ENCODE measurements around the gene POU3F3. TPM values are rescaled to one million over a fixed set of nuclear protein-coding genes. Genes with fewer than 3 reads are reported as not detected.

The POU3F3 gene
- total and polyA plus RNA-seq, 8 donors: not detected

DNA sequence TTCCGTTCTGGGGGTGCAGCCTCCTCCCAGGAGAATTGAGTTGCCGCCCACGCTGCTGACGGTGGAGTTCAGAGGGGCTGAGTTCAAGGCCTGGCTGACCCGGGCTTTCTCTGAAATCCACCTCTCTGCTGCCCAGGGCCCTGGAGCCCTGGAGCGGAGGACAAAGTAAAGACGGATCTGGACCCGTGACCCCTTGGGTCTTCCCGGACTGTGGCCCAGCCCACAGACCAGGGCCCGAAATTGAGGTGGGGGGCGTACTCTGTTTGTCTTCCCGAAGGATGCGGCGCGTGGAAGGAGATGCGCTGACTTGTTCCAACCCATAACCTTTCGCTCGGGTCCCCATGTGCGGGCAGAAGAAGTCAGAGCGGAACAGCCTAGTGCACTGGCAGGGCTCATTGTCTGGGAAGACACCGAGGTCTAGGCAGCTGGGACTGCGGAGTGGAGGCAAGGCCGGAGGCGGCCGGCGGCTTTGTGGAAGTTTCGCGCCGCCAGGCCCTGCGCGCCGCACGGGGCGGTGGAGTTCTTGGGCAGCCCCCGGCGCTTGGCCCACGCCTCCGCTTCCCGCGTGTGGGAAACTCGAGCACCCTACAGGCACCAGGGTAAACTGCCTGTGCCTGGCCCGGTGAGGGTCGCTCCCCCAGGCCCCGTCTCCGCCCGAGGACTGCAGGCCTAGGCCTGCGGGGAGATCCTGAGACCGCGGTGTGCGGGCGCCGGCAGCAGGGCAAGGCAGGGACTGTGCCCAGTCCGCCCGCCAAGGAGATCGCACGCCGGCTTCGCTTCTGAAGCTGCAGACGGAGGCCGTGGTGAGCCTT lies 9.8 kb downstream of the POU3F3 start:
- peaks cover 5 to 92% (median 28%) of the 10 kb centered on the region in 4 donors for H3K27me3 ChIP-seq

DNA sequence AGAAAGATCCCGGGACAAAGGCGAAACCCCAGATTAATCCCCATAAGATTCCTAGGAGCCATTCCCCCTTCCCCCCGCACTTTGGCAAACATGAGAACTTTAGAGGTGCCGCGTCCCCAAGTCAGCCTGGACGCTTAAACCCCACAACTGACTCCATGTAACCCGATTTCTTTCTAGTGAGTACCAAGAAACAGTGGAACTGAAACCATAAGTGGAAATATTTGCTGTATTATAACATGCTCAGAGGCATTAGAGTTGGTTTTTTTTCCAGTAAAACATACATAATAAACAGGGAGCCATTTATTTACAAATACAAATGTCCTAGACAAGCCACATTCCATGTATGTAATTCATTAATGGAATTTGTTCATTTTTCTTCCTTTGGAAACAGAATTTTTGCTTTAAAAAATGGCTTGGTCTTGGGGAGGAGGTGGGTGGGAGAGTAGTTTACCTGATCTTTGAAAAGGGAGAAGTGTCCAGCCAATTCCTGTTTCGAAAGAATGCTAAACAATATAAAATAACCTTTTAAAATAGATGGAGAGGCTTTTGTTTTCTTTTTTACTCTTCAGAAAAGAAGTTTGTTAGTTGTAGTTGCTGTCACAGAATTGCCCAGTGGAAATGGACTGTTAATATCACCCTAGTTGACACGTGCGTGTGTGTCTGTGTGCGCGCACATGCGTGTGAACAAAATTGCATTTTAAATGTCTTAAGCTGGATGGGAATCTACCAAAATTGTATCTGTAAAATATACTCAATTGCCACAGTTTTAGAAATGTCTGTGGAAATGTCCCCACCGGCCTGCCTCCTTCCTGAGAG lies 10.6 kb downstream of the POU3F3 start:
- no peaks in the 10 kb centered on the region for H3K4me1 ChIP-seq
- FAIRE-seq (no peak), DNase-seq (no peak), ATAC-seq (no peak)
- 20 to 21% methylated on average over 14 of the region's 14 CpGs for WGBS, 2 donors
- H3K9me3 ChIP-seq: no peaks in the 10 kb centered on the region
- no peaks in the 10 kb centered on the region for H3K36me3 ChIP-seq
- H3K27ac ChIP-seq: no peak overlapping the region
- TF ChIP-seq, protein P1, sequence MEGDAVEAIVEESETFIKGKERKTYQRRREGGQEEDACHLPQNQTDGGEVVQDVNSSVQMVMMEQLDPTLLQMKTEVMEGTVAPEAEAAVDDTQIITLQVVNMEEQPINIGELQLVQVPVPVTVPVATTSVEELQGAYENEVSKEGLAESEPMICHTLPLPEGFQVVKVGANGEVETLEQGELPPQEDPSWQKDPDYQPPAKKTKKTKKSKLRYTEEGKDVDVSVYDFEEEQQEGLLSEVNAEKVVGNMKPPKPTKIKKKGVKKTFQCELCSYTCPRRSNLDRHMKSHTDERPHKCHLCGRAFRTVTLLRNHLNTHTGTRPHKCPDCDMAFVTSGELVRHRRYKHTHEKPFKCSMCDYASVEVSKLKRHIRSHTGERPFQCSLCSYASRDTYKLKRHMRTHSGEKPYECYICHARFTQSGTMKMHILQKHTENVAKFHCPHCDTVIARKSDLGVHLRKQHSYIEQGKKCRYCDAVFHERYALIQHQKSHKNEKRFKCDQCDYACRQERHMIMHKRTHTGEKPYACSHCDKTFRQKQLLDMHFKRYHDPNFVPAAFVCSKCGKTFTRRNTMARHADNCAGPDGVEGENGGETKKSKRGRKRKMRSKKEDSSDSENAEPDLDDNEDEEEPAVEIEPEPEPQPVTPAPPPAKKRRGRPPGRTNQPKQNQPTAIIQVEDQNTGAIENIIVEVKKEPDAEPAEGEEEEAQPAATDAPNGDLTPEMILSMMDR (IDR thresholded peaks at IDR 0.05): no peak
- H3K27me3 ChIP-seq: peaks cover 5 to 86% (median 22%) of the 10 kb centered on the region in 4 donors
- no peak overlapping the region for H3K4me3 ChIP-seq
- intact Hi-C loops (cut with DNase I): loop anchor here in 1 of 3 donors (10.0 kb wide), 1 partner anchor 1700 kb away; no protein-coding TSS in a partner anchor

More for the DNA sequence above, 9.8 kb downstream of the POU3F3 start:
- Histone ChIP-seq H3K4me1 (no peaks in the 10 kb centered on the region), H3K9me3 (no peaks in the 10 kb centered on the region), H3K36me3 (no peaks in the 10 kb centered on the region), H3K4me3 (no peak overlapping the region), H3K27ac (no peak overlapping the region)
- FAIRE-seq: no peak
- ATAC-seq: no peak
- WGBS, 2 donors: 6 to 7% methylated on average over 56 to 60 of the region's 60 CpGs
- DNase-seq: peak in 1 of 6 donors; percentile 68
- intact Hi-C loops (cut with DNase I): loop anchor here in 1 of 3 donors (10.0 kb wide), 1 partner anchor 1699 kb away; no protein-coding TSS in a partner anchor
- TF ChIP-seq, protein P1 (IDR thresholded peaks at IDR 0.05): no peak

DNA sequence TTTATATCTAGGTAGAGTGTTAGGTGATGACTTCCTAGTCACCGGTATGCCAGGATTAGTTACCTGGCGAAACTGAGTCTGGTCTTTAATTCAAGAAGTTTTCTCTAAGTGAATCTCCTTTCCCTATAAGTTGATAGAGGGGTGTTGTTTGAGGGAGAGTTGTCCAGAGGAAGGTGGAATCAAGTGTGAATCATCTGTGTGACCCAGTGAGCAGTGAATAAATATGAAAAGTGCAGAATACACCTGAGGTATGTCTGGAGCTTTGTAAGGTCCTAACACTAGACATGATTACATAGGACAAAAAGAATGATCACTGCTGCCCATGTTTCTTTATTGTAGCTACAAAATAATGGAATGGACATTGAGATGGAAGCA lies 11.2 kb downstream of the POU3F3 start:
- H3K27ac ChIP-seq: no peak overlapping the region
- TF ChIP-seq, protein P1 (IDR thresholded peaks at IDR 0.05): no peak

DNA sequence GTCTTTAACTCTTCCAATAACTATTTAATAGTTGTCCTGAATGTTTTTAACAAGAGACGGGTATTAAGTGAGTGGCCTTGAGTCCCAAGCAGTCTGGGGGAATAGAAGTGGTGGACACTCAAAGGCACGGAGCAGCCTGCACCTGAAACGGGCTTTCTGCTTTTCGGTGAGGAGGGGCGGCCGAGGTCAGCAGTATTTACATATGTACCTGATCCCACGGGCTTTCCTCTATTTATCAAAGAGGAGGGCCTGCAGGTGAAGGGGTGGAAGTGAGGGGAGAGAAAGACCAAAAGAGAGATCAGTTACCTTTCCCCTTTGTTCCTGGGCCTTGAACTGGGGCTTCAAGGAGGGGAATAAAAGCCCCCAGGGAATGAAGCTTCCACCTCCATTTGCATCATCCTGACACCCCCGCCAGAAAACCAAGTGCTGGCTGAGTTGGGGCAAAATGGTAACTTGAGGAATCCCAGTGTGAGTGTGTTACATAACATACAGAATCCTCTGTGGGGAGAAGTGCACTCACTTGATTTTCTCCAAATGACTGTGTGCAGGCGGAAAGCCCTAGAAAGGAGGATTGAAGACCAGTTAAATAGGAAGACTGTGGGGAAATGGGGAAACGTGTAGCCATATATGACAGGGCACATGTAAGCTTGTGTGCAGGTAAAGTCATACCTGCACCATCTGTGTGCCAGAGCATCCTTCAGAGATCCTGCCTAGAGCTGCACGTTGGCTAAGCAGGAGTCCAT lies 12.4 kb downstream of the POU3F3 start:
- intact Hi-C loops (cut with DNase I): loop anchor here in 1 of 3 donors (10.0 kb wide), 1 partner anchor 1701 kb away; no protein-coding TSS in a partner anchor
- H3K27ac ChIP-seq: no peak overlapping the region

More for the DNA sequence above, 11.2 kb downstream of the POU3F3 start:
- H3K4me1 ChIP-seq: no peaks in the 10 kb centered on the region
- DNase-seq: no peak
- no peak overlapping the region for H3K4me3 ChIP-seq
- FAIRE-seq: no peak
- 15 to 17% methylated on average over 2 of the region's 2 CpGs for WGBS, 2 donors
- H3K9me3 ChIP-seq: no peaks in the 10 kb centered on the region
- H3K27me3 ChIP-seq: peaks cover 5 to 86% (median 21%) of the 10 kb centered on the region in 4 donors
- no peak for ATAC-seq
- H3K36me3 ChIP-seq: no peaks in the 10 kb centered on the region
- intact Hi-C loops (cut with DNase I): loop anchor here in 1 of 3 donors (10.0 kb wide), 1 partner anchor 1700 kb away; no protein-coding TSS in a partner anchor

More for the DNA sequence above, 12.4 kb downstream of the POU3F3 start:
- Histone ChIP-seq H3K4me1 (no peaks in the 10 kb centered on the region), H3K27me3 (peaks cover 3 to 81% (median 18%) of the 10 kb centered on the region in 4 donors), H3K4me3 (no peak overlapping the region), H3K9me3 (no peaks in the 10 kb centered on the region), H3K36me3 (no peaks in the 10 kb centered on the region)
- FAIRE-seq: no peak
- no peak for ATAC-seq
- DNase-seq: no peak
- TF ChIP-seq, protein P1 (IDR thresholded peaks at IDR 0.05): no peak
- 8 to 12% methylated on average over 11 of the region's 11 CpGs for WGBS, 2 donors
